ENCODE results near the gene CORO1C. TPM values are rescaled to one million over a fixed set of nuclear protein-coding genes. Genes with fewer than 3 reads are reported as not detected.

The CORO1C gene
- total RNA-seq, 1 experiment from 2014 or later: 139 TPM

DNA sequence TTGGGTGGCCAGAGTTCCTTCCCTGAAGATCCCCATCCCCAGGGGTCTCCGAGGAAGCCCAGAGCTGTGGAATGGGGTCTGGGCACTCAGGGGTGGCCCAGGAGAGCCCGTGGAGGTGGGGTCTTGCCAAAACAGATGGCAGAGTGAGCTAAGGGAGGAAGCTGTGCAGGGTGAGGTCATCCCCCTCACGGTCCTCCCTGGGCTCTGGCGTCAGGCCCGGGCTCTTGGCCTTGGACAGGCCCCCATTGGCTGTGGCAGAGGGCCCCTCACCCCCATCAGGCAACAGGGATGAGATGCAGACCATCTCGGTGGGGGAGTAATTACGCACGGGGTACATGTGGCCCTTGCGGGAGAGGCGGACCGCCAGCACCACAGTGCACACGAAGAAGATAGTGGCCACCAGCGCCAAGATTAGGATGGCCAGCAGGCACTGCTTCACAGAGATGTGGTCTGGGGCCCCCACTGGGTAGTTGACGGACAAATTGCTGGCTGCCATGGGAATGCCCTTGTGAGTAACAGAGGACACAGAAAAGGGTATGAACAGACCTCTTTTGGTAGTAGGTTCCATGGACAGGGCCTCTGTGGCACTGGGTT is 108.3 kb downstream of the CORO1C start:
- BruUV-seq (replicated peaks): no TSS peak
- H3K36me3 ChIP-seq (ENCODE audit: low read depth): no peaks in the 10 kb centered on the region
- H3K27me3 ChIP-seq (ENCODE audit: insufficient read depth, low read depth): no peaks in the 10 kb centered on the region
- intact Hi-C loops (cut with micrococcal nuclease; ENCODE audit: unreplicated experiment): no loop called here
- CTCF ChIA-PET: interaction anchor here (0.9 kb wide), 1 partner anchor 12 kb away, joined by 3 read pairs; no protein-coding TSS in a partner anchor
- no peak overlapping the region for H3K27ac ChIP-seq
- H3K79me2 ChIP-seq (ENCODE audit: low read depth): no peaks in the 10 kb centered on the region
- H3K4me1 ChIP-seq (replicated peaks; ENCODE audit: insufficient read depth): peaks cover 21% of the 10 kb centered on the region
- H3K9me2 ChIP-seq (ENCODE audit: insufficient read depth): no peaks in the 10 kb centered on the region
- peaks cover 13% of the 10 kb centered on the region; the same call in 1 of the 2 replicates for H3F3A ChIP-seq (ENCODE audit: insufficient read depth, low read depth)
- POLR2A ChIA-PET (ENCODE audit: unreplicated experiment): no interaction called here
- H4K20me1 ChIP-seq (ENCODE audit: insufficient read depth): no peaks in the 10 kb centered on the region
- DNase-seq: no peak
- H3K4me3 ChIP-seq: no peak overlapping the region
- no peak overlapping the region for H3K4me2 ChIP-seq
- H2AFZ ChIP-seq: no peak overlapping the region
- no peaks in the 10 kb centered on the region for H3K9me3 ChIP-seq (ENCODE audit: insufficient read depth, low read depth)
- TF ChIP-seq, protein P1, sequence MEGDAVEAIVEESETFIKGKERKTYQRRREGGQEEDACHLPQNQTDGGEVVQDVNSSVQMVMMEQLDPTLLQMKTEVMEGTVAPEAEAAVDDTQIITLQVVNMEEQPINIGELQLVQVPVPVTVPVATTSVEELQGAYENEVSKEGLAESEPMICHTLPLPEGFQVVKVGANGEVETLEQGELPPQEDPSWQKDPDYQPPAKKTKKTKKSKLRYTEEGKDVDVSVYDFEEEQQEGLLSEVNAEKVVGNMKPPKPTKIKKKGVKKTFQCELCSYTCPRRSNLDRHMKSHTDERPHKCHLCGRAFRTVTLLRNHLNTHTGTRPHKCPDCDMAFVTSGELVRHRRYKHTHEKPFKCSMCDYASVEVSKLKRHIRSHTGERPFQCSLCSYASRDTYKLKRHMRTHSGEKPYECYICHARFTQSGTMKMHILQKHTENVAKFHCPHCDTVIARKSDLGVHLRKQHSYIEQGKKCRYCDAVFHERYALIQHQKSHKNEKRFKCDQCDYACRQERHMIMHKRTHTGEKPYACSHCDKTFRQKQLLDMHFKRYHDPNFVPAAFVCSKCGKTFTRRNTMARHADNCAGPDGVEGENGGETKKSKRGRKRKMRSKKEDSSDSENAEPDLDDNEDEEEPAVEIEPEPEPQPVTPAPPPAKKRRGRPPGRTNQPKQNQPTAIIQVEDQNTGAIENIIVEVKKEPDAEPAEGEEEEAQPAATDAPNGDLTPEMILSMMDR (conservative IDR thresholded peaks at IDR 0.05): no peak
- no peak for TF ChIP-seq EZH2 (IDR thresholded peaks at IDR 0.05; ENCODE audit: low read depth)

DNA sequence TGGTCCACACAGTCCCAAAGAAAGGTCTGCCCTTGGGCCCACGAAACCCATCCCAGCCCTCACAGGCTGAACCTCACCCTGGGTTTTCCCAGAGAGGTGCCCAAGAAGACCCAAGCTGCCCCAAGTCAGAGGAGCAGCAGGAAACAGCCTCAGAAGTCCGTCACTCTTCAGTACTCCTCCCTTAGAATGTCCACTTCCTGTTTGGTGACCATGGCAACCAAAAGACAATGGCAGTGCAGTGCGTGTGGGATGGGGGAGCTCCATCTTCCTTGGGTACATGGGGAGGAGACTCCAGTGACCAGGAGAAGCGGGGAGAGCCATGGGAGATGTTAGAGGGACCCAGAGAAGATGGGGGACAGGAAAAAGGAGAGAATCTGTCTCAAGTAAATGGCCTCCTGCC is 108.9 kb downstream of the CORO1C start:
- no TSS peak for BruUV-seq (replicated peaks)
- no peak overlapping the region for H3K4me2 ChIP-seq
- TF ChIP-seq, protein P1 (conservative IDR thresholded peaks at IDR 0.05): no peak
- no peak for TF ChIP-seq EZH2 (IDR thresholded peaks at IDR 0.05; ENCODE audit: low read depth)
- ChIA-PET CTCF (interaction anchor here (0.9 kb wide), 1 partner anchor 13 kb away, joined by 3 read pairs; no protein-coding TSS in a partner anchor), POLR2A (ENCODE audit: unreplicated experiment) (no interaction called here)
- H3K9me3 ChIP-seq (ENCODE audit: insufficient read depth, low read depth): no peaks in the 10 kb centered on the region
- H3K79me2 ChIP-seq (ENCODE audit: low read depth): no peaks in the 10 kb centered on the region
- H3F3A ChIP-seq (ENCODE audit: insufficient read depth, low read depth): peaks cover 10% of the 10 kb centered on the region; the same call in 1 of the 2 replicates
- H3K27me3 ChIP-seq (ENCODE audit: insufficient read depth, low read depth): no peaks in the 10 kb centered on the region
- H3K36me3 ChIP-seq (ENCODE audit: low read depth): no peaks in the 10 kb centered on the region
- DNase-seq: no peak
- no peak overlapping the region for H3K4me3 ChIP-seq
- H3K9me2 ChIP-seq (ENCODE audit: insufficient read depth): no peaks in the 10 kb centered on the region
- H3K4me1 ChIP-seq (replicated peaks; ENCODE audit: insufficient read depth): peaks cover 16% of the 10 kb centered on the region
- no peaks in the 10 kb centered on the region for H4K20me1 ChIP-seq (ENCODE audit: insufficient read depth)
- intact Hi-C loops (cut with micrococcal nuclease; ENCODE audit: unreplicated experiment): no loop called here
- no peak overlapping the region for H3K27ac ChIP-seq
- H2AFZ ChIP-seq: no peak overlapping the region

DNA sequence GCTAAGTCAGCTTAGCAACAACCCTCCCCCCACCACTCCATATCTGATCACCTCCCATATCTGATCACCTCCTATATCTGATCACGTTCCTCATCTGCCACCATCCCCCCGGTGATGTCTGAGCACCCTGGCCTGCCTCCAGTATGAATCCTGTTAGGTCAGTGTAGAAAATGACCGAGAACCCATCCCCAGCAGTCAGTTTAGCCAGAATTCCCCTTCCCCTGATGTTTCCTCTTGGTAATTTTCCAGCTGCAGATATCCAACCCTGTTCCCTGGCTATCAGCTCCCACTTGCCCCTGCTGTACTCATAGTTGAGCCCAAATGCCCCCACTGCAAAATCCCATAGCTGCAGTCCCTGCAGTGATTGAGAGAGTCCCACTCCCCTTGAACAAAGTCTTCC is 110.2 kb downstream of the CORO1C start:
- CTCF ChIA-PET: interaction anchor here (0.7 kb wide), 1 partner anchor 182 kb away, joined by 3 read pairs; no protein-coding TSS in a partner anchor
- Histone ChIP-seq H3K36me3 (ENCODE audit: low read depth) (no peaks in the 10 kb centered on the region), H3K27me3 (ENCODE audit: insufficient read depth, low read depth) (no peaks in the 10 kb centered on the region), H2AFZ (no peak overlapping the region), H4K20me1 (ENCODE audit: insufficient read depth) (no peaks in the 10 kb centered on the region), H3K27ac (no peak overlapping the region), H3K4me1 (replicated peaks; ENCODE audit: insufficient read depth) (peaks cover 16% of the 10 kb centered on the region), H3K9me2 (ENCODE audit: insufficient read depth) (no peaks in the 10 kb centered on the region), H3K4me3 (no peak overlapping the region), H3K4me2 (no peak overlapping the region), H3F3A (ENCODE audit: insufficient read depth, low read depth) (peaks cover 10% of the 10 kb centered on the region; the same call in 1 of the 2 replicates), H3K9me3 (ENCODE audit: insufficient read depth, low read depth) (no peaks in the 10 kb centered on the region), H3K79me2 (ENCODE audit: low read depth) (no peaks in the 10 kb centered on the region)
- BruUV-seq (replicated peaks): no TSS peak
- TF ChIP-seq, protein P1 (conservative IDR thresholded peaks at IDR 0.05): no peak
- no peak for TF ChIP-seq EZH2 (IDR thresholded peaks at IDR 0.05; ENCODE audit: low read depth)
- POLR2A ChIA-PET (ENCODE audit: unreplicated experiment): no interaction called here
- intact Hi-C loops (cut with micrococcal nuclease; ENCODE audit: unreplicated experiment): no loop called here
- DNase-seq: no peak

Measured in PC-9 (cell line).